GM12878 (cell line): ENCODE data around the gene HIVEP1. TPM values are rescaled to one million over a fixed set of nuclear protein-coding genes. Genes with fewer than 3 reads are reported as not detected.

Experiments used
- ATAC-seq: fragments of 200-7000 bp; cut with Tn5 transposase; 3 replicates; pipeline ENCODE4 v1.9.1; 2020; ENCODE audit warnings: mild to moderate bottlenecking, moderate library complexity
- BruUV-seq: library from RNA; stranded (reverse); fragments of 400-500 nt; replicated peaks from 2 replicates; lab custom pipeline; 2021; lab: Mats Ljungman, UMichigan
- CTCF ChIA-PET: fragments of 300-600 bp; sonication (Branson Sonifier 250); formaldehyde crosslinking; extraction: SDS; loops from one replicate; lab custom pipeline; 2021; ENCODE audit warnings: inconsistent platforms; lab: Yijun Ruan, JAX
- POLR2A ChIA-PET: fragments of 350-600 bp; formaldehyde crosslinking; extraction: SDS; loops from one replicate; lab custom pipeline; 2021; ENCODE audit warnings: inconsistent platforms; lab: Charles Lee
- RAD21 ChIA-PET: fragments of 300-600 bp; sonication (Branson Sonifier 250); formaldehyde crosslinking; loops from one replicate; lab custom pipeline; 2023; ENCODE audit warnings: antibody characterized with exemption; ENCODE audit not compliant: unreplicated experiment; lab: Charles Lee
- SMC1A ChIA-PET: fragments of 300-600 bp; sonication (Branson Sonifier 250); formaldehyde crosslinking; loops from one replicate; lab custom pipeline; 2023; ENCODE audit not compliant: unreplicated experiment, uncharacterized antibody; lab: Charles Lee
- DNase-seq: peaks from one replicate; pipeline ENCODE4 v3.0.0-alpha.2; 2011; ENCODE audit warnings: low read depth, low spot score
- FAIRE-seq: peaks from 3 replicates; lab custom pipeline; 2011; peaks lifted over from hg19 to GRCh38; lab: Jason Lieb, UNC
- H2AFZ ChIP-seq: 2 replicates; pipeline ENCODE4 v1.6.0; 2011; ENCODE audit warnings: low read depth, low read length, control low read depth; ENCODE audit not compliant: control insufficient read depth
- H3K27ac ChIP-seq: 2 replicates; pipeline ENCODE4 v1.5.1; 2011; ENCODE audit warnings: control low read depth; ENCODE audit not compliant: control insufficient read depth, insufficient read depth
- H3K27me3 ChIP-seq, 2 experiments: replicated peaks in 1 of 2; 2 replicates each; pipeline versions ENCODE4 v1.6.0 to v1.6.1; 2011; ENCODE audit warnings: low read length in 1 of 2; ENCODE audit not compliant: control insufficient read depth in 2 of 2, insufficient read depth in 2 of 2
- H3K36me3 ChIP-seq, 2 experiments: 2 replicates each; pipeline ENCODE4 v1.5.1; 2011; ENCODE audit warnings: low read length in 1 of 2; ENCODE audit not compliant: control insufficient read depth in 2 of 2, insufficient read depth in 2 of 2
- H3K4me1 ChIP-seq: 2 replicates; pipeline ENCODE4 v1.6.1; 2011; ENCODE audit warnings: mild to moderate bottlenecking, low read length, moderate library complexity, mixed read lengths; ENCODE audit not compliant: control insufficient read depth, insufficient read depth
- H3K4me2 ChIP-seq: 2 replicates; pipeline ENCODE4 v1.6.0; 2011; ENCODE audit warnings: control low read depth; ENCODE audit not compliant: control insufficient read depth, insufficient read depth
- H3K4me3 ChIP-seq: fragments of 200-600 bp; sonication (generic); 2 replicates; pipeline ENCODE4 v1.5.1; 2016
- H3K79me2 ChIP-seq: 2 replicates; pipeline ENCODE4 v1.6.0; 2011; ENCODE audit warnings: low read length; ENCODE audit not compliant: control insufficient read depth, insufficient read depth
- H3K9ac ChIP-seq: 2 replicates; pipeline ENCODE4 v1.8.0; 2011; ENCODE audit warnings: low read length, control low read depth, mixed read lengths; ENCODE audit not compliant: control insufficient read depth, insufficient read depth
- H3K9me3 ChIP-seq: replicated peaks from 3 replicates; pipeline ENCODE4 v1.5.1; 2011; ENCODE audit warnings: mild to moderate bottlenecking, low read length; ENCODE audit not compliant: control insufficient read depth, insufficient read depth
- H4K20me1 ChIP-seq: 2 replicates; pipeline ENCODE4 v1.6.0; 2011; ENCODE audit not compliant: control insufficient read depth, insufficient read depth
- BMI1 ChIP-seq: fragments of 450-650 bp; IDR thresholded peaks from 2 replicates; pipeline ENCODE4 v1.6.1; 2016; ENCODE audit warnings: mild to moderate bottlenecking, moderate library complexity, borderline replicate concordance
- CHD4 ChIP-seq: fragments of 200-600 bp; sonication (generic); IDR thresholded peaks from 2 replicates; pipeline ENCODE4 v1.6.1; 2016; ENCODE audit warnings: mild to moderate bottlenecking
- EED ChIP-seq: sonication (generic); IDR thresholded peaks from 2 replicates; pipeline ENCODE4 v1.6.1; 2016; ENCODE audit warnings: antibody characterized with exemption, low read depth
- EGR1 ChIP-seq, 2 experiments: IDR thresholded peaks; 1 replicate in 1 of 2; 2 replicates in 1 of 2; pipeline ENCODE4 v1.6.1; 2011 to 2012; ENCODE audit warnings: low read depth in 2 of 2, low read length in 2 of 2, borderline replicate concordance in 1 of 2, mild to moderate bottlenecking in 1 of 2, moderate library complexity in 1 of 2
- ESRRA ChIP-seq: IDR thresholded peaks from 2 replicates; pipeline ENCODE4 v1.6.1; 2012; ENCODE audit warnings: mild to moderate bottlenecking, low read length, improper control_type of control experiment
- HDGF ChIP-seq: fragments of 450-650 bp; IDR thresholded peaks from 2 replicates; pipeline ENCODE4 v1.6.1; 2016; ENCODE audit warnings: antibody characterized with exemption
- IKZF2 ChIP-seq, 2 experiments: fragments of 450-650 bp; IDR thresholded peaks; 2 replicates each; pipeline ENCODE4 v1.6.1; 2017; ENCODE audit warnings: mild to moderate bottlenecking in 2 of 2, moderate library complexity in 2 of 2
- KAT2A ChIP-seq: conservative IDR thresholded peaks from 2 replicates; pipeline ENCODE4 v1.6.1; 2011; ENCODE audit warnings: low read depth, low read length; ENCODE audit not compliant: control insufficient read depth
- NFIC ChIP-seq: IDR thresholded peaks from 2 replicates; pipeline ENCODE4 v1.6.1; 2012; ENCODE audit warnings: low read depth, mild to moderate bottlenecking, inconsistent platforms, low read length, moderate library complexity
- RELA ChIP-seq: fragments of 450-650 bp; IDR thresholded peaks from 2 replicates; pipeline ENCODE4 v1.8.0; 2014; ENCODE audit warnings: borderline replicate concordance; ENCODE audit not compliant: partially characterized antibody
- RUNX3 ChIP-seq: IDR thresholded peaks from 2 replicates; pipeline ENCODE4 v1.6.1; 2012; ENCODE audit warnings: low read length, inconsistent platforms
- SIN3A ChIP-seq: IDR thresholded peaks from 2 replicates; pipeline ENCODE4 v1.6.1; 2012; ENCODE audit warnings: low read depth, low read length, improper control_type of control experiment
- YBX1 ChIP-seq: fragments of 450-650 bp; IDR thresholded peaks from 2 replicates; pipeline ENCODE4 v1.6.1; 2016; ENCODE audit warnings: antibody characterized with exemption
- ZBED1 ChIP-seq: IDR thresholded peaks from 2 replicates; pipeline ENCODE4 v1.6.1; 2016; ENCODE audit warnings: borderline replicate concordance
- ZNF622 ChIP-seq: fragments of 450-650 bp; IDR thresholded peaks from 2 replicates; pipeline ENCODE4 v1.6.1; 2017; ENCODE audit warnings: mild to moderate bottlenecking, inconsistent platforms
- ZSCAN29 ChIP-seq: fragments of 450-650 bp; IDR thresholded peaks from 2 replicates; pipeline ENCODE4 v1.6.1; 2017; ENCODE audit warnings: mild to moderate bottlenecking, moderate library complexity
- WGBS: methylation state at CpG from one replicate; pipeline ENCODE4 v1.1.6; 2016; ENCODE audit warnings: low lambda C conversion rate; ENCODE audit not compliant: insufficient replicate concordance, insufficient coverage; ENCODE audit errors: missing lambda C conversion rate; 5-methylcytosine and 5-hydroxymethylcytosine counted together
- in situ Hi-C: fragments of 300-500 bp; cut with MboI; formaldehyde crosslinking; loops from 9 replicates; pipeline ENCODE4 v1.14.3; 2018; ENCODE audit warnings: mixed read lengths
- intact Hi-C: fragments of 100-400 bp; cut with micrococcal nuclease; formaldehyde crosslinking; loops from one replicate; pipeline ENCODE4 v1.14.2; 2022; ENCODE audit not compliant: unreplicated experiment
- polyA plus RNA-seq, 11 experiments: library from polyadenylated mRNA; depleted of rRNA in 4 of 11; unstranded in 6 of 11; stranded (reverse) in 5 of 11; fragments of >200 nt; fragmentation: Nextera tagmentation in 4 of 11; fragmentation: Illumina TruSeq in 1 of 11; extraction: Ambion mirVana in 4 of 11; extraction: Trizol in 1 of 11; gene quantifications; 1 replicate in 1 of 11; 2 replicates in 10 of 11; pipeline versions ENCODE4 v1.2.1 to v1.2.3, GENCODE V29; 2011 to 2016; ENCODE audit warnings: inconsistent platforms in 2 of 11, missing spikeins in 2 of 11, low read depth in 1 of 11
- total RNA-seq, 4 experiments: library from RNA; depleted of rRNA in 3 of 4; stranded (reverse); fragments of >200 nt in 3 of 4; fragmentation: Illumina TruSeq in 1 of 4; extraction: Trizol in 1 of 4; gene quantifications; 2 replicates each; pipeline versions ENCODE4 v1.2.1 to v1.2.3, GENCODE V29; 2013 to 2021
- TF ChIP-seq, protein P1 (sequence below): IDR thresholded peaks from 2 replicates; pipeline ENCODE4 v1.6.1; 2012; ENCODE audit warnings: mild to moderate bottlenecking, low read depth, low read length
- TF ChIP-seq, protein P2 (sequence below): IDR thresholded peaks from 2 replicates; pipeline ENCODE4 v1.6.1; 2012; ENCODE audit warnings: low read depth, low read length, improper control_type of control experiment
- TF ChIP-seq, protein P3 (sequence below): IDR thresholded peaks from 2 replicates; pipeline ENCODE4 v1.6.1; 2011; ENCODE audit warnings: low read depth, low read length, improper control_type of control experiment, borderline replicate concordance
- TF ChIP-seq, protein P4 (sequence below): fragments of 450-650 bp; IDR thresholded peaks from 2 replicates; pipeline ENCODE4 v1.6.1; 2016; ENCODE audit warnings: mild to moderate bottlenecking

HIVEP1 gene
- total and polyA plus RNA-seq, 10 of the 15 experiments (the other 5 are each of a cell fraction or from before 2014, with no cell fraction given) = 4.3 to 37.5 (median 21.6) TPM

DNA sequence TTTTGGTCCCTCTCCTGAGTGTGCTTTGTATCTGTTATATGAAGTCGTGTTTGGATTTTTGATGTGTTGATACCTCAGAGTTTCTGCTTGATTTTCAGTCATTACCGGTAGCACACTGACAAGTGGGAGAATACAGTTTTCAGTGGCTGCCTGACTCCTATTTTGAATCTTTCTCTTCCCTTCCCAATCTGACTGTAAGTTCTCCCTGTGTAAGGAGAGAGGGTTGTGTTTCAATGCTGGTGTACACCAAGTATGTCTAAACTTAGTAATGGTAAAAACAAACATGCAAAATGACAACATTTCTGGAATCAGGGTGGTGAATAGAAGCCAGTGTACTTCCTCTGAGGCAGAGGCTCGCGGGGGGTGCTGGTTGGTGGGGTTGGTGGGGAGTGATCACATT lies 103.4 kb downstream of the HIVEP1 start:
- ChIA-PET POLR2A (interaction anchor here (0.5 to 2.4 kb wide), 12 partner anchors 8 to 520 kb away, joined by 3 to 10 read pairs (median 4); no protein-coding TSS in a partner anchor), RAD21 (interaction anchor here (0.6 to 5.8 kb wide), 13 partner anchors 11 to 403 kb away, joined by 3 to 32 read pairs (median 9); no protein-coding TSS in a partner anchor), SMC1A (interaction anchor here (0.8 to 8.3 kb wide), 18 partner anchors 10 to 403 kb away, joined by 3 to 56 read pairs (median 4); no protein-coding TSS in a partner anchor), CTCF (interaction anchor here (0.8 to 2.0 kb wide), 3 partner anchors 13 to 50 kb away, joined by 6 read pairs; no protein-coding TSS in a partner anchor)
- Histone ChIP-seq H3K9me3 (no peaks in the 10 kb centered on the region; the same call in 1 of the 3 replicates), H3K36me3 (peaks cover 0 to 4% of the 10 kb centered on the region in 2 experiments; a peak in 2 of 4 replicates), H3K4me3 (peak overlapping the region; percentile 31; the same call in 1 of the 2 replicates), H4K20me1 (no peaks in the 10 kb centered on the region), H3K4me2 (peak overlapping the region; percentile 25), H3K79me2 (peaks cover 48% of the 10 kb centered on the region), H3K27ac (peak overlapping the region; percentile 88), H3K9ac (peak overlapping the region; percentile 52), H2AFZ (0 out of 2 replicates have a peak overlapping the region, but pooled peaks have one; percentile 6), H3K4me1 (peaks cover 51% of the 10 kb centered on the region), H3K27me3 (no peaks in the 10 kb centered on the region)
- no TSS peak for BruUV-seq
- ATAC-seq (peak; percentile 23), FAIRE-seq (no peak), DNase-seq (no peak)
- intact Hi-C loops = loop anchor here (1.0 to 10.0 kb wide), 4 partner anchors 53 to 383 kb away; no protein-coding TSS in a partner anchor
- in situ Hi-C loops = no loop called here
- WGBS = 2% methylated on average over 4 of the region's 4 CpGs
- TF ChIP-seq ZBED1 = 0 out of 2 replicates have a peak, but pooled peaks have one; percentile 25
- TF ChIP-seq, protein P1, sequence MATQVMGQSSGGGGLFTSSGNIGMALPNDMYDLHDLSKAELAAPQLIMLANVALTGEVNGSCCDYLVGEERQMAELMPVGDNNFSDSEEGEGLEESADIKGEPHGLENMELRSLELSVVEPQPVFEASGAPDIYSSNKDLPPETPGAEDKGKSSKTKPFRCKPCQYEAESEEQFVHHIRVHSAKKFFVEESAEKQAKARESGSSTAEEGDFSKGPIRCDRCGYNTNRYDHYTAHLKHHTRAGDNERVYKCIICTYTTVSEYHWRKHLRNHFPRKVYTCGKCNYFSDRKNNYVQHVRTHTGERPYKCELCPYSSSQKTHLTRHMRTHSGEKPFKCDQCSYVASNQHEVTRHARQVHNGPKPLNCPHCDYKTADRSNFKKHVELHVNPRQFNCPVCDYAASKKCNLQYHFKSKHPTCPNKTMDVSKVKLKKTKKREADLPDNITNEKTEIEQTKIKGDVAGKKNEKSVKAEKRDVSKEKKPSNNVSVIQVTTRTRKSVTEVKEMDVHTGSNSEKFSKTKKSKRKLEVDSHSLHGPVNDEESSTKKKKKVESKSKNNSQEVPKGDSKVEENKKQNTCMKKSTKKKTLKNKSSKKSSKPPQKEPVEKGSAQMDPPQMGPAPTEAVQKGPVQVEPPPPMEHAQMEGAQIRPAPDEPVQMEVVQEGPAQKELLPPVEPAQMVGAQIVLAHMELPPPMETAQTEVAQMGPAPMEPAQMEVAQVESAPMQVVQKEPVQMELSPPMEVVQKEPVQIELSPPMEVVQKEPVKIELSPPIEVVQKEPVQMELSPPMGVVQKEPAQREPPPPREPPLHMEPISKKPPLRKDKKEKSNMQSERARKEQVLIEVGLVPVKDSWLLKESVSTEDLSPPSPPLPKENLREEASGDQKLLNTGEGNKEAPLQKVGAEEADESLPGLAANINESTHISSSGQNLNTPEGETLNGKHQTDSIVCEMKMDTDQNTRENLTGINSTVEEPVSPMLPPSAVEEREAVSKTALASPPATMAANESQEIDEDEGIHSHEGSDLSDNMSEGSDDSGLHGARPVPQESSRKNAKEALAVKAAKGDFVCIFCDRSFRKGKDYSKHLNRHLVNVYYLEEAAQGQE = no peak
- TF ChIP-seq IKZF2 (IDR thresholded peaks at IDR 0.05) = 0 out of 4 replicates have a peak, but pooled peaks of 1 of the 2 experiments have one; percentile 29
- peak; percentile 46 for TF ChIP-seq NFIC
- no peak for TF ChIP-seq EGR1 (IDR thresholded peaks at IDR 0.05; ENCODE audit: borderline replicate concordance in 1 of 2, low read depth in 2 of 2, low read length in 2 of 2)
- TF ChIP-seq KAT2A = no peak
- TF ChIP-seq, protein P2, sequence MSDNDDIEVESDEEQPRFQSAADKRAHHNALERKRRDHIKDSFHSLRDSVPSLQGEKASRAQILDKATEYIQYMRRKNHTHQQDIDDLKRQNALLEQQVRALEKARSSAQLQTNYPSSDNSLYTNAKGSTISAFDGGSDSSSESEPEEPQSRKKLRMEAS = no peak
- 0 out of 2 replicates have a peak, but pooled peaks have one; percentile 16 for TF ChIP-seq ESRRA
- no peak for TF ChIP-seq BMI1
- peak; percentile 33 for TF ChIP-seq RUNX3
- TF ChIP-seq, protein P3, sequence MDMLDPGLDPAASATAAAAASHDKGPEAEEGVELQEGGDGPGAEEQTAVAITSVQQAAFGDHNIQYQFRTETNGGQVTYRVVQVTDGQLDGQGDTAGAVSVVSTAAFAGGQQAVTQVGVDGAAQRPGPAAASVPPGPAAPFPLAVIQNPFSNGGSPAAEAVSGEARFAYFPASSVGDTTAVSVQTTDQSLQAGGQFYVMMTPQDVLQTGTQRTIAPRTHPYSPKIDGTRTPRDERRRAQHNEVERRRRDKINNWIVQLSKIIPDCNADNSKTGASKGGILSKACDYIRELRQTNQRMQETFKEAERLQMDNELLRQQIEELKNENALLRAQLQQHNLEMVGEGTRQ = no peak
- TF ChIP-seq ZNF622 = no peak
- TF ChIP-seq YBX1 = no peak
- peak; percentile 57 for TF ChIP-seq EED
- no peak for TF ChIP-seq CHD4
- TF ChIP-seq RELA = no peak
- TF ChIP-seq HDGF = 0 out of 2 replicates have a peak, but pooled peaks have one; percentile 63
- TF ChIP-seq SIN3A = no peak
- TF ChIP-seq, protein P4, sequence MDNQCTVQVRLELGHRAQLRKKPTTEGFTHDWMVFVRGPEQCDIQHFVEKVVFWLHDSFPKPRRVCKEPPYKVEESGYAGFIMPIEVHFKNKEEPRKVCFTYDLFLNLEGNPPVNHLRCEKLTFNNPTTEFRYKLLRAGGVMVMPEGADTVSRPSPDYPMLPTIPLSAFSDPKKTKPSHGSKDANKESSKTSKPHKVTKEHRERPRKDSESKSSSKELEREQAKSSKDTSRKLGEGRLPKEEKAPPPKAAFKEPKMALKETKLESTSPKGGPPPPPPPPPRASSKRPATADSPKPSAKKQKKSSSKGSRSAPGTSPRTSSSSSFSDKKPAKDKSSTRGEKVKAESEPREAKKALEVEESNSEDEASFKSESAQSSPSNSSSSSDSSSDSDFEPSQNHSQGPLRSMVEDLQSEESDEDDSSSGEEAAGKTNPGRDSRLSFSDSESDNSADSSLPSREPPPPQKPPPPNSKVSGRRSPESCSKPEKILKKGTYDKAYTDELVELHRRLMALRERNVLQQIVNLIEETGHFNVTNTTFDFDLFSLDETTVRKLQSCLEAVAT = no peak
- TF ChIP-seq ZSCAN29 = no peak
